ENCODE results near the gene RAB35.

GRCh38 chr12:120067901-120068300 lies 48.7 kb downstream of the RAB35 start:
- TF ChIP-seq CTCF (IDR thresholded peaks at IDR 0.05 in 4 of 5, conservative IDR thresholded peaks at IDR 0.05 in 1 of 5), result no peak
- TF ChIP-seq POLR2A (IDR thresholded peaks at IDR 0.05), result no peak

Data from gastrocnemius medialis (tissue), 4 donors.